HepG2 (cell line): ENCODE data around the gene NCS1. TPM values are rescaled to one million over a fixed set of nuclear protein-coding genes. Genes with fewer than 3 reads are reported as not detected.
A peak's percentile ranks its signal among the peaks of the same experiment; 100 is the strongest.

Source experiments
- ARID5B ChIP-seq: IDR thresholded peaks from 2 replicates; pipeline ENCODE4 v1.4.0; 2020; ENCODE audit warnings: mild to moderate bottlenecking, missing genetic modification reagents
- ATF1 ChIP-seq: IDR thresholded peaks from 2 replicates; pipeline ENCODE4 v1.6.1; 2016; ENCODE audit warnings: mild to moderate bottlenecking, control low read depth
- ATF2 ChIP-seq: sonication (generic); formaldehyde crosslinking; IDR thresholded peaks from 2 replicates; pipeline ENCODE4 v1.4.0; 2020; ENCODE audit warnings: missing genetic modification reagents
- BHLHE40 ChIP-seq: IDR thresholded peaks from 2 replicates; pipeline ENCODE4 v1.6.1; 2011; ENCODE audit warnings: low read length, improper control_type of control experiment
- MIXL1 ChIP-seq: IDR thresholded peaks from 2 replicates; pipeline ENCODE4 v1.6.1; 2016
- MTA3 ChIP-seq: sonication (generic); formaldehyde crosslinking; IDR thresholded peaks from 2 replicates; pipeline ENCODE4 v1.4.0; 2020; ENCODE audit warnings: missing genetic modification reagents
- NFYC ChIP-seq: IDR thresholded peaks from 2 replicates; pipeline ENCODE4 v1.6.1; 2016; ENCODE audit warnings: missing genetic modification reagents, missing compliant biosample characterization
- XRCC5 ChIP-seq: fragments of 200-400 bp; formaldehyde crosslinking; optimal IDR thresholded peaks from 2 replicates; pipeline ENCODE3; 2017; ENCODE audit warnings: mild to moderate bottlenecking, low read length
- ZBTB40 ChIP-seq, 2 experiments: fragments of 450-650 bp in 1 of 2; sonication (generic) in 1 of 2; formaldehyde crosslinking in 1 of 2; IDR thresholded peaks; 2 replicates each; pipeline versions ENCODE4 v1.6.1 to v1.8.0; 2016 to 2022; ENCODE audit warnings: antibody characterized with exemption in 1 of 2, mild to moderate bottlenecking in 1 of 2, missing genetic modification reagents in 1 of 2
- ZNF235 ChIP-seq: sonication (generic); formaldehyde crosslinking; IDR thresholded peaks from 2 replicates; pipeline ENCODE4 v1.8.1; 2023; ENCODE audit warnings: mild to moderate bottlenecking, missing genetic modification reagents, borderline replicate concordance
- ZNF615 ChIP-seq: sonication (generic); formaldehyde crosslinking; IDR thresholded peaks from 2 replicates; pipeline ENCODE4 v1.5.0; 2020; ENCODE audit warnings: mild to moderate bottlenecking, missing genetic modification reagents, borderline replicate concordance
- ZNF747 ChIP-seq: sonication (generic); formaldehyde crosslinking; IDR thresholded peaks from 2 replicates; pipeline ENCODE4 v1.8.1; 2023; ENCODE audit warnings: missing genetic modification reagents, mild to moderate bottlenecking, borderline replicate concordance
- polyA plus RNA-seq, 8 experiments: library from polyadenylated mRNA; depleted of rRNA in 3 of 8; stranded (reverse) in 7 of 8; unstranded in 1 of 8; fragments of >200 nt; fragmentation: Illumina TruSeq in 4 of 8; extraction: Trizol in 4 of 8; gene quantifications; 2 replicates each; pipeline versions ENCODE4 v1.2.1 to v1.2.3, GENCODE V29; 2011 to 2016; ENCODE audit warnings: low read depth in 4 of 8, missing spikeins in 1 of 8, mixed read lengths in 1 of 8; ENCODE audit not compliant: insufficient read depth in 1 of 8
- total RNA-seq, 5 experiments: library from RNA; depleted of rRNA; stranded (reverse); fragments of >200 nt; fragmentation: Illumina TruSeq; extraction: Trizol; gene quantifications; 2 replicates each; pipeline ENCODE4 v1.2.3, GENCODE V29; 2016; ENCODE audit warnings: low read depth in 1 of 5

NCS1 gene
- total and polyA plus RNA-seq, 2 of the 13 experiments (the other 11 are each of a cell fraction or from before 2014, with no cell fraction given): 4.7 to 6.1 TPM

GRCh38 chr9:130243015-130243881 is 71.0 kb downstream of the NCS1 start (continued):
- TF ChIP-seq ARID5B: peak; percentile 23; the same call in 1 of the 2 replicates
- TF ChIP-seq ZNF235 (CRISPR knock-in tag): 0 out of 2 replicates have a peak, but pooled peaks have one; percentile 20
- no peak for TF ChIP-seq NFYC (CRISPR knock-in tag)
- peak; percentile 9; the same call in 1 of the 2 replicates for TF ChIP-seq BHLHE40
- TF ChIP-seq ZBTB40 (IDR thresholded peaks at IDR 0.05): no peak
- TF ChIP-seq ZBTB40 (CRISPR knock-in tag; IDR thresholded peaks at IDR 0.05): 0 out of 2 replicates have a peak, but pooled peaks have one; percentile 52
- TF ChIP-seq MIXL1: peak; percentile 64; the same call in 1 of the 2 replicates
- TF ChIP-seq ZNF615 (CRISPR knock-in tag): no peak
- 0 out of 2 replicates have a peak, but pooled peaks have one; percentile 21 for TF ChIP-seq ATF2 (CRISPR knock-in tag)
- no peak for TF ChIP-seq ATF1 (CRISPR knock-in tag)
- no peak for TF ChIP-seq MTA3 (CRISPR knock-in tag)
- no peak for TF ChIP-seq ZNF747
- peak; percentile 84 for TF ChIP-seq XRCC5
